ENCODE data around the gene DDX1.

DNA sequence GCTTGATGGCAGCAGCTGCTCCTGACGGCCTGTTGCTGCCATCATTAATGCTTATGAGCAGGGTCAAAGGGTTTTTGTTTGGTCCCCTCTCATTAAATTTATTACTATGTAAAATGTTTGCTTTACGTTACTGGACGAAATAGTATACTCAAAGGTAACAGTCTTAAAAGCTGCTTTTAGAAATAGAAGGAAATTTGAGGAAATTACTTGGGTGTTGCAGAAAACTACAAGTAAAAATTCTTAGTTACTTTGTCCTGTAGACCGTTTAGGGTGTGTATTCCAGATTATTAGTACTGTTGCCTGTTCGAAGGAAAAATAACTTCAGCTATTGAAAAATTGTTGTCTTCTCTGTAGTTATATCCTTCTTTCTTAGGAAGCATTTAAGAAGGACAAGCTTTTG, 27.8 kb downstream of the DDX1 start:
- no peak for TF ChIP-seq CTCF (IDR thresholded peaks at IDR 0.05)
- TF ChIP-seq ZNF121 (CRISPR knock-in tag; IDR thresholded peaks at IDR 0.05), result no peak
- no peak for TF ChIP-seq NR2C2 (CRISPR knock-in tag; IDR thresholded peaks at IDR 0.05)
- TF ChIP-seq USF1 (CRISPR knock-in tag; IDR thresholded peaks at IDR 0.05), result no peak

All from WTC11 (cell line).